Frontal cortex (tissue), 4 donors: ENCODE data around the gene SRMS. TPM values are rescaled to one million over a fixed set of nuclear protein-coding genes. Genes with fewer than 3 reads are reported as not detected.

Experiments used
- DNase-seq, 2 donors: peaks; one replicate each; pipeline ENCODE4 v3.0.0; 2012; ENCODE audit warnings: low spot score in 2 of 2
- FAIRE-seq: peaks from 2 replicates; lab custom pipeline; 2012; peaks lifted over from hg19 to GRCh38; lab: Jason Lieb, UNC
- total RNA-seq: library from RNA; depleted of rRNA; stranded (reverse); fragments of >200 nt; gene quantifications from one replicate; pipeline ENCODE4 v1.2.3, GENCODE V29; 2014
- donor health status: control.
- donor health status: control.
- donor health status: control.

SRMS gene
- total RNA-seq, 1 donor from 2014 or later = not detected

DNA sequence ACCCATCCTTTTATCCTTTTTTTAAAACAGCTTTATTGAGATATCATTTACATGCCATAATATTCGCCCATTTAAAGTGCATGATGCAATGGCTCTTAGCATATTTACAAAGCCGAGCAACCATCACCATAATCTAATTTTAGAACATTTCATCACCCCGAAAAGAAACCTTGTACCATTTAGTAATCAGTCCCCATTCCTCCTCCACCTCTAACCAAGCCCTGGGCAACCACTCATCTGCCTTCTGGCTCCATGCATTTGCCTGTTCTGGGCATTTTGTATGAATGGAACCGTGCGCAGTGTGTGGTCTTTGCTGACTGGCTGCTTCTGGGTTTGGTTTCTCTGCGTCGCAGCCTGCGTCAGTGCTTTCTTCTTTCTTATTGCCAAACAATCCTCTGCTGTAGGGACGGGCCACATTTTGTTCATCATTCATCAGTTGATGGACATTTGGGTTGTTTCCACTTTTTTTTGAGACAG is 38.4 kb downstream of the SRMS start:
- no peak for DNase-seq
- FAIRE-seq = no peak

- no peak for DNase-seq
- no peak for FAIRE-seq
These were observed 39.3 kb downstream of the SRMS start for GRCh38 chr20:63508072-63508768.

DNA sequence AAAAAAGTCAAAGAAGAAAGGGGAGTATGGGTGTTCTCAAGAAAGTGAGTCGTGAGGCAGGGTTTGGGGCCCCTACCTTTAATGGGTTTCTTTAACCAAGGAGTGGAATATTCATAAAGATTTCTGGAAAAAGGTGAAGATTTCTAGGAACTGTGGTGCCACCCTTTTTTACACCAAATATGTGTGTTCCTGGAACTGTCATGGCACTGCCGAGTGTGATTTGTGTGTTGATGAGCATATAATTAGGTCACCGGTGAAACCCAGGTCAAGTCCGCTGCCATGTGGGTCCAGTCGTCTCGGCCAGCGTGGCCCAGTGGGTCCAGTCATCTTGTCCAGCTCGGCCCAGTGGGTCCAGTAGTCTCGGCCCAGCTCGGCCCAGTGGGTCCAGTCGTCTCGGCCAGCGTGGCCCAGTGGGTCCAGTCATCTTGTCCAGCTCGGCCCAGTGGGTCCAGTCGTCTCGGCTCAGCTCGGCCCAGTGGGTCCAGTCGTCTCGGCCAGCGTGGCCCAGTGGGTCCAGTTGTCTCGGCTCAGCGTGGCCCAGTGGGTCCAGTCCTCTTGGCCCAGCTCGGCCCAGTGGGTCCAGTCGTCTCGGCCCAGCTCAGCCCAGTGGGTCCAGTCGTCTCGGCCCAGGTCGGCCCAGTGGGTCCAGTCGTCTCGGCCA is 40.3 kb downstream of the SRMS start:
- FAIRE-seq = no peak
- DNase-seq = no peak

GRCh38 chr20:63505723-63506122 is 41.8 kb downstream of the SRMS start:
- FAIRE-seq (no peak), DNase-seq (no peak)

DNA sequence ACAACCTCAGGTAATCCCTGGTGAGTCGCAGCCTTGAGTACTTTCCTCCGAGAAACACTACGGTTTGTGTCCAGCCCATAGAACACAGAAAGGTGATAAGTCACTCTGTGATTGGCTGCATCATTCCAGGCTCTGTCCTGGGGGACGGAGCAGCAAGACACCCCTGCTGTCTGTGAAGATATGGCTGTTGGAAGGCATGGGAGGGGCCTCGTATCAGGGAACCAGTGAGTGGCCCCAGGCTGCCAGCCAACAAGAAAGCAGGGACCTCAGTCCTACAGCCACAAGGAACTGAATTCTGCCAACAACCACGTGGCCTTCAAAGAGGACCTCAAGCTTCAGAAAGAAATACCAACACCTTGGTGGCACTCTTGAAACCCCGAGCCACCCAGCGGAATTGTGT is 42.3 kb downstream of the SRMS start:
- no peak for FAIRE-seq
- DNase-seq = no peak

GRCh38 chr20:63504642-63505041 is 42.9 kb downstream of the SRMS start:
- no peak for FAIRE-seq
- DNase-seq = no peak

DNA sequence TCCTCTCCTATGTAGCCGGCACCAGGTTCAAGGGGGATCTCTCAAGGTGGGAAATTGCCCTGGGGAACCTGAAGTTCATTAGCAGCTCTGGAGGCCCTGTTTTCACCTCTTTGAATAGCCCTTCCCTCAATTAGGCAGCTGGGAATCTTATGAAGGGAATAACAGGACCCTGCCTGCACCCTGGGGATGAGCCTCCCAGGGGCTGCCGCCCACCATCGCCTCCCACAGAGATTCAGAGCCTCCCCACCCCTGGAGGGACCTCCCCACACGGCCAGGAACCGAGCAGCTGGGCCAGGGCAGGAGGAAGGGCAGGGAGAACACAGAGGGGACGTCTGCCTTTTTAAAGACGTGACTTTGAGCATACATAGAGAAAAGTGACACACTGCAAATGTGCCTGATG is 44.0 kb downstream of the SRMS start:
- DNase-seq = no peak
- FAIRE-seq = no peak

DNA sequence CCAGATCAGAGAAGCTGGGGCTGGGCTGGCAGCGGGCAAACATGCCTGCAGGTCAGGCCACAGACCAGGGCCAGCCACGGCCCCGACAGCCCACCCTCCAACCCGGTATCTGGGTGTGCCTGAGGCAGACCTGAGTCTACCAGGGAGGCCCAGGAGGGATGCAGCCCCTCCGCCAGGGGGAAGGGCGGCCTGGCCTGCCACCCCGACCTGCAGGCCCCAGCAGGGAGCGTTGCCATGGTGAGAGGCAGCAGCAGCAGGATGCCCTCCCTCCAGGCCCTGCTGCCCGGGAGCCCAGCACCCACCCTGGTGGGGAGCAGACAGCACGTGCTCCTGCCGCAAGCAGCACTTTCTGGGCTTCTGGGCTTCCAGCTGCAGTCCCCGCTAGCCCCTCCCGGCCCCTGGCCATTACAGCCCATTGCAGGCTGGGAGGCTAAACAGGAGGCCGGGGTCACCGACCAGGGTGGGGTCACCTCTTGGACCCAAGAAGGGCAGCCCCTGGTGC is 44.8 kb downstream of the SRMS start:
- no peak for FAIRE-seq
- no peak for DNase-seq

GRCh38 chr20:63501818-63502670 is 45.5 kb downstream of the SRMS start:
- FAIRE-seq (no peak), DNase-seq (peak in 1 of 2 donors; percentile 75)

DNA sequence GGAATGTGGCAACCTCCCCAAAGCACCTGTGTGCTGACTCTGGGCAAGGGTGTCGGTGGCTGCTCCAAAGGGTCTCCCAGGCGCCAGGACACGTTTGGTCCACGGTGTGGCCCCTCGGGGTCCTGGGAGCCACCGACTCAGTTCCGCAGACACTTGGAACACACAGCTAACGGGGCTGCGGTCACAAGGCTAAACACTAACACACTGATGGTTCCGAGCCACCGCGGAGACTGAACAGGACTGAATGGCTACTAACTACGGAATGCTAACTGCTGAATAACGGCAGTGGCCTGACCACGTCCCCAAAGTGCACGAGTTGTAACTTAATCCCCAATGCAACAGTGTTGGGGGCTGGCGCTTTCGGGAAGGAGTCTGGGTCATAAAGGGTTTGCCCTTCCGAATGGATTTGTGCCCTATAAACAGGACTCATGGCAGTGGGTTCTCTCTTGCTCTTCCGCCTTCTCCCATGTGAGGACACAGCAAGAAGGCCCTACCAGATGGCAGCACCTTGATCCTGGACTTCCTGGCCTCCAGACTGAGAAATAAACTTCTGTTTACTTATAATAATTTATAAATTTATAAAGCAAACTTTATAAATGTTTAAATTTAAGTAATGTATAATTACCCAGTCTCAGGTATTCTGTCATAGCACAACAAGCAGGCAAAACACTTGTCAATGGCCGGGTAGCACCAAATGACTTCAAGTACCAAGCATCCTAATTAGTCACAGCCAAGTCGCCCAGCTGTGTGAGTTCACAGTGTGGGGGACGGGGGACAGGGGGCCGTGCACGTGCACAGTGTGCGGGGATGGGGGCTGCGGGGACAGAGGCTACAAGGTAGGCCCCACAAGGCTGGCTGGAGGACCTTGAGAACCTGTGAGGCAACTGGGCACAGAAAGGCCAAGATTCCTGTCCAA is 46.4 kb downstream of the SRMS start:
- FAIRE-seq = no peak
- no peak for DNase-seq

DNA sequence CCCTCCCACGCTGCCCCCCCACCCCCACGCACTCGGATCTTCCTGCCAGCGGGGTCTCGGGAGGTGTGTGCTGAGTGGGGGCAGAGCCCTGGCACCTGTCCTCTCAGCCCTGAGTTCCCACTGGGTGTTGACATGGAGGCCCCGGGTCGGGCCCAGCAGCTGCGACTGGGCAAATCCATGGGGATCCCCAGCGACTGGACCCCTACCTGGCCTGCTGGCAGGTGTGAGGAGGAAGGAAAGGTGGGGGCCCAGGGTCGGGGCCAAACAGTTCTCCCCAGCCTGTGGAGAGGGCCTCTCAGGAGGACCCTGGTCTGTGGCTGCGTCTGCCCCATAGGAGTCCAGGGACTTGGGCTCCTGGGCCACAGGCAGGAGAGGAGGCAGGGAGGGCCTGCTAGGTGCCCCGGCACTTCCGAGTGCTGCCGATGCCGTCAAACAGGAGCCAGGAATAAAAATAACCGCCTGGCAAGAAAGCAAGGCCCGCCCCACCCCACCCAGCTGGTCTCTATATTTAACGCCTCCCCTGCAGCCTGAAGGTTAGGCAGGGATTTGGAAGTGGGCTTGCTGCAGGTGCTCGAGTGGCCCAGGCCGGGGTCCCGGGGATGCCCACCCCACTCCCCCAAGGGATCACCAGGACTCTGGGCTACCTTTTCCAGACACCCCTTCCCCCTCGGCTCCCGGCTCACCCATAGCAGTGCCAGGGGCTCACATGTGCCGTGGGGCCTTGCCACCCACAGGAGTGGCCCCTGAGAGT is 47.2 kb downstream of the SRMS start:
- no peak for FAIRE-seq

GRCh38 chr20:63499338-63499969 is 48.1 kb downstream of the SRMS start:
- DNase-seq (no peak), FAIRE-seq (no peak)

More for the DNA sequence above, 47.2 kb downstream of the SRMS start:
- no peak for DNase-seq

- peak; percentile 79 to 82 for DNase-seq
- FAIRE-seq = no peak
These were observed 48.6 kb downstream of the SRMS start, which contains the start of gene EEF1A2 for GRCh38 chr20:63498960-63499337. Gene EEF1A2, minus strand, starts transcription at chr20:63499083. Its CDS starts 1,320 bp downstream, at chr20:63497763.

GRCh38 chr20:63497946-63498935 is 49.3 kb downstream of the SRMS start:
- no peak for FAIRE-seq
- DNase-seq = peak in 1 of 2 donors; percentile 66

DNA sequence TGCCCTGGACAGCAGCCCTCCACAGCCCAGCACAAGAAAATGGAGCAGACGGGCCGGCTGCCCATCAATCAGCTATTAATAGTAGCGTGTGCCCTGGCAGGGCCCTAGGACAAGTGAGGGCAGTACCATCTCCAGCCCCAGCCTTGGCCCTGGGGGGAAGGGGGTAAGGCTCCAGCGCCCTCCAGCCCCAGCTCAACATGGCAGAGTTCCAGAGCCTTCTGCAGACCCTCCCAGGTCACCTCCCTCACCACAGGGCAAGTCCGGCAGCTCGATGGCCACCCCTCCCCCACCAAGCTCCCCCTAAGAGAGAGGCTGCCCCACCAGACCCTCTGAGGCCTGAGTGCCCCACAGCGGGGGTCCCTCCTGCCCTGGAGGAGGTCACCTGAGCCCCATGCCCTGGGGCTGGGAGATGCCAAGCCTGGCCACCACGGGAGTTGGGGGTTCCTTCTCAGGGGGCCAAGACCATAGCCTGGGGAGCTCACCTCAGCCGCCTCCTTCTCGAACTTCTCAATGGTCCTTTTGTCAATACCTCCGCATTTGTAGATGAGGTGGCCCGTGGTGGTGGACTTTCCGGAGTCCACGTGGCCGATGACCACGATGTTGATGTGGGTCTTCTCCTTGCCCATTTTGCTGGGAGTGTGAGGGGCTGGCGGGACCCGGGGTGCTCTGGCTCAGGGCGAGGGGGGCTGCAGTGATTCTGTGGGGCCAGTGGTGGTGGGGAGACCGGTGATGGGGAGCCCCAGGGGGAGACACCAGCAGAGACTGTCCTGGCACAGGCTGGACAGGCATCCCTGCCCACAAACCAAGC is 50.2 kb downstream of the SRMS start:
- DNase-seq (no peak), FAIRE-seq (no peak)

DNA sequence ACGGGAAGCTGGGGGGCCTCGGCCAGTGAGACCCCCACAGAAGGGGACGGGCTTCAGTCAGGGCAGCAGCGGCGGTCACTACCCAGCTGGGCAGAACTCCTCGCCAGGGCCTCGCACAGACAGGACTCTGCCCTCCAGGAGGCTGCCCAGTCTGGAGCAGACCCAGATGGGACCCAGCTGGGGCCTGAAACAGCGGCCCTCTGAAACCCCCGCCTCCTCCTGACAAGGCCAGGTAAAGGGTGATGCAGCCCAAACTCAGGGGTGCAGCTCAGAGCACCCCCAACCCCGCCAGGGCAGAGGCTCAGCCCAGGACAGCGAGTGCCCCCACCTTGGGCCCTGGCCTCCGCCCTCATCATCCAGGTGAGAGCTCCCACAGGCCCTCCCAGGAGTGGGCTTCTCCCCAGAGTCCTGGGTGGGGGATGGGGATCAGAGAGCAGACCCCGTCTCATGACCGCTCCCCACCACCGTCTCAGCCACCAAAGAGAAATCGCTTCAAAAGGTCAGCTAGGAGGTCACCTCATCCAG is 50.9 kb downstream of the SRMS start:
- FAIRE-seq (no peak), DNase-seq (no peak)
